ENCODE data around the gene GFI1B. TPM values are rescaled to one million over a fixed set of nuclear protein-coding genes. Genes with fewer than 3 reads are reported as not detected.
"Not testable (repeated sequence)": the region's sequence is repeated elsewhere in the genome, so short reads cannot be mapped to it uniquely, and the experiment has no call there.

GFI1B gene
- total RNA-seq, 1 donor, result under 0.01 TPM

DNA sequence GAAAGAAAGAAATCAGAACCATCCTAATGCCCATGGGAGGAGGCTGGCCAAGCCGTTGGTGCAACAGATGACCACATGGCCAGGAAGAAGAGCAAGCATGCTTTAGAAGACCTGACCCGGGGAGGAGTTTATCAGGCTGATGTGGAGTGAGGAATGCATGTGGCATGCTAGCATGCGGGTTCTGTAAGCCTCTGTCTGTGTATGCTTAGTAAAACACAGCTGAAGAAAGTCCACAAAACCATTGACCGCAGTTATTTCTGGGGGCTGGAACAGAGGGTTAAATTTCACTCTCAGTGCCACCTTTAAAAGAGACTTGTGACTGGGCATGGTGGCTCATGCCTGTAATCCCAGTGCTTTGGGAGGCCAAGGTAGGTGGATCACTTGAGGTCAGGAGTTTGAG is 19.1 kb downstream of the GFI1B start:
- DNase-seq (ENCODE audit: low read depth), result peak; percentile 88
- TF ChIP-seq, protein P1, sequence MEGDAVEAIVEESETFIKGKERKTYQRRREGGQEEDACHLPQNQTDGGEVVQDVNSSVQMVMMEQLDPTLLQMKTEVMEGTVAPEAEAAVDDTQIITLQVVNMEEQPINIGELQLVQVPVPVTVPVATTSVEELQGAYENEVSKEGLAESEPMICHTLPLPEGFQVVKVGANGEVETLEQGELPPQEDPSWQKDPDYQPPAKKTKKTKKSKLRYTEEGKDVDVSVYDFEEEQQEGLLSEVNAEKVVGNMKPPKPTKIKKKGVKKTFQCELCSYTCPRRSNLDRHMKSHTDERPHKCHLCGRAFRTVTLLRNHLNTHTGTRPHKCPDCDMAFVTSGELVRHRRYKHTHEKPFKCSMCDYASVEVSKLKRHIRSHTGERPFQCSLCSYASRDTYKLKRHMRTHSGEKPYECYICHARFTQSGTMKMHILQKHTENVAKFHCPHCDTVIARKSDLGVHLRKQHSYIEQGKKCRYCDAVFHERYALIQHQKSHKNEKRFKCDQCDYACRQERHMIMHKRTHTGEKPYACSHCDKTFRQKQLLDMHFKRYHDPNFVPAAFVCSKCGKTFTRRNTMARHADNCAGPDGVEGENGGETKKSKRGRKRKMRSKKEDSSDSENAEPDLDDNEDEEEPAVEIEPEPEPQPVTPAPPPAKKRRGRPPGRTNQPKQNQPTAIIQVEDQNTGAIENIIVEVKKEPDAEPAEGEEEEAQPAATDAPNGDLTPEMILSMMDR (IDR thresholded peaks at IDR 0.05; ENCODE audit: insufficient read depth, low read depth, low read length), result no peak

DNA sequence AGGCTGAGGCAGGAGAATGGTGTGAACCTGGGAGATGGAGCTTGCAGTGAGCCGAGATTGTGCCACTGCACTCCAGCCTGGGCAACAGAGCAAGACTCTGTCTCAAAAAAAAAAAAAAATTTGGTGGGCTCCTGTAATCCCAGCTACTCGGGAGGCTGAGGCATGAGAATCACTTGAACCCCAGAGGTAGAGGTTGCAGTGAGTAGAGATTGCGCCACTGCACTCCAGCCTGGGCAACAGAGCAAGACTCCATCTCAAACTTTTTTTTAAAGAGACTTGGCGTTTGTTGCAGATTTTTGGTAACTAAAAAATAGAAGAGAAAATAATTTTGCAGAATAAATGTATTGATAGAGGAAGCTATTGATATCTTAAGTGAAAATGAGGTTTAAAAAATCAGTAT is 19.7 kb downstream of the GFI1B start:
- DNase-seq (ENCODE audit: low read depth), result not testable (repeated sequence)

More for the DNA sequence above, 19.1 kb downstream of the GFI1B start:
- no peak overlapping the region for H3K4me3 ChIP-seq (ENCODE audit: low read depth, low read length)

DNA sequence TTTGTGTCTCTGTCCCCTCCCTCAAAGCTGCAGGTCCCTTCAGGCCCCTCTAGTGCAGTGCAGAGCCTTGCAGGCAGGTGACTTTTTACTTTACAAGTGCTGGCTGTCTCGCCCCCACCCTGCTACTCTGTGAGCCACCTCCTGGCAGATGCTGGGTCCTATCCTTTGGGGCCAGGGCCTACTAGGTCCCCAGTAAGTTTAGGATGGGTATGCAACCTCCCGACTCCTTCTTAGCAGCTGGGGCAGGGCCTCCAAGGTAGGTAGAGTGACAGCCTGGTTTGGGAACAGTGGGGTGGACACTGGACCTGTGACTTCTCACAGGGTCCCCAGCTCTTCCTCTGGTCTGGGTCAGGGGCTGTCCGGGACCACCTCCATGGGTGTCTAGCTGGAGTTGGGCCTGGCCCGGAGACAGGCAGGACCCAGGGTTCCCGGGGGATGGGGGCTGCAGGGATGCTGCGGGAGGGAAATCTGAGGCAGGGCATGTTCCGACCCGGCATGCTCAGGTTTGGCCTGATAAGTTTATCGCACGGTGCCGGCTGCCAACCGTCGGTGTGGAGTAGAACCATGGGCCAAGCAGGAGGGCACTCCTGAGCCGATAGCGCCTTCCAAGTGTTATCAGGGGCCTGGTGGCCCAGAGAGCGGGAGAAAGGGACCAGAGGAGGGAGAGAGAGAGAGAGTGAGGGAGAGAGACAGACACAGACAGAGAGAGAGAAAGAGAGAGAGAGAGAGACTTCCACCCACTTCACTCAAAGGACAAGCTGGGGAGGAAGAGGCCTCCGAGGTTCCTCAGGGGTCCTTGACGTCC is 20.5 kb downstream of the GFI1B start:
- no peak for DNase-seq (ENCODE audit: low read depth)
- TF ChIP-seq, protein P1 (IDR thresholded peaks at IDR 0.05; ENCODE audit: insufficient read depth, low read depth, low read length), result no peak
- H3K4me3 ChIP-seq (ENCODE audit: low read depth, low read length), result no peak overlapping the region

More for the DNA sequence above, 19.7 kb downstream of the GFI1B start:
- not testable (repeated sequence) for H3K4me3 ChIP-seq (ENCODE audit: low read depth, low read length)

DNA sequence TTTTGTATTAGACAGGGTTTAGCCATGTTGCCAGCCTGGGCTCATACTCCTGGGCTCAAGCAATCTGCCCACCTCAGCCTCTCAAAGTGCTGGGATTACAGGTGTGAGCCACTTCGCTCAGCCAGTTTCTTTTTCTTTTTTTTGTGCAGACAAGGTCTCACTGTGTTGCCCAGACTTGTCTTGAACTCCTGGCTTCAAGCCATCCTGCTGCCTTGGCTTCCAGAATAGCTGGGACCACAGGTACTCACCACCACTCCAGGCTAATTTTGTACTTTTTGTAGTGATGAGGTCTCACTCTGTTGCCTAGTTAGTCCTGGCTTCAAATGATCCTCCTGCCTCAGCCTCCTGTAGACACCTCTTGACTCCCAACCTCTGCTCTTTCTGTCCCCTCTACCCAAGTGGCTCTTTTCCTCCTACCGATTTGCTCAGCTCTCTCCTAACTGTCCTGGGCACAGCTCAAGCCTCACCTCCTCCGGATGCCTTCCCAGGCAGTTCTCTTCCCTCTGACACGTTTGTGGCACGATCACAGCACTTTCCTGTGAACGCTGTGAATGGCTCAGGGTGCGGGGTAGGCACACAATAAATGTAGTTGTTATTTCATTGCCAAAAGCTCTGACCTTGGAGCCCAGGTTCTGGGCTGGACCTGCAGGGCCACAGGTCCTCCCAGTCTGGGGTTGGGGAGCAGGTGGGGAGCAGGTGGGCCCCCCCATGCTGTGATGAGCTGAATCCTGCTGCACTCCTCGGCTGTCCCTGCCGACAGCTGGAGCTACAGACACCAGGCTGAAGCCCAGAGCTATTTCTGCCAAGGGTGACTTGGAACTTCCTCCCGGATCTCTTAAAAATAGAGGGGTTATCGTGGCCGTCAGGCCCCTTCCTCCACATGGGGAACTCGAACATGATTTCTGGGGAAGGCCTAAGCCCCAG is 23.9 kb downstream of the GFI1B start:
- no peak for DNase-seq (ENCODE audit: low read depth)
- TF ChIP-seq, protein P1 (IDR thresholded peaks at IDR 0.05; ENCODE audit: insufficient read depth, low read depth, low read length), result no peak

DNA sequence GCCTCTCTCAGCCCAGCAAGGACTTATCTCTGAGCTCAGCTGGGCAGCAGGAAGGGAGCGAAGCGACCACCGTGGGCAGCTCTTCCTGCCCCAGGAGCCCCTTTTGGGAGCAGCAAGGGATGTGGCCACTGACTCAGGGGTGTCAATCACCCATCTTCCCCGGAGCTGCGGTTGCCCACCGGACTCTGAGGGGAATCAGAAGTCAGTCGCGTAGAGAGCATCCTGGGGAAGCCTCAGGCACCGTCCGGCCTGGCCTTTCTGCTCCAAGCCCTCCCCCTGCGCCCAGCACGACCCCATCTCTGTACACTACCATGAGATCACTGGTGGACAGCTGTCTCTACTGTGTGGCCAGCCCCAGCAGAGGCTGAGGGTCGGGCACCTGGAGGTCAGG is 24.6 kb downstream of the GFI1B start:
- no peak for DNase-seq (ENCODE audit: low read depth)
- TF ChIP-seq, protein P1 (IDR thresholded peaks at IDR 0.05; ENCODE audit: insufficient read depth, low read depth, low read length), result no peak
- no peak overlapping the region for H3K4me3 ChIP-seq (ENCODE audit: low read depth, low read length)

More for the DNA sequence above, 23.9 kb downstream of the GFI1B start:
- H3K4me3 ChIP-seq (ENCODE audit: low read depth, low read length), result no peak overlapping the region

DNA sequence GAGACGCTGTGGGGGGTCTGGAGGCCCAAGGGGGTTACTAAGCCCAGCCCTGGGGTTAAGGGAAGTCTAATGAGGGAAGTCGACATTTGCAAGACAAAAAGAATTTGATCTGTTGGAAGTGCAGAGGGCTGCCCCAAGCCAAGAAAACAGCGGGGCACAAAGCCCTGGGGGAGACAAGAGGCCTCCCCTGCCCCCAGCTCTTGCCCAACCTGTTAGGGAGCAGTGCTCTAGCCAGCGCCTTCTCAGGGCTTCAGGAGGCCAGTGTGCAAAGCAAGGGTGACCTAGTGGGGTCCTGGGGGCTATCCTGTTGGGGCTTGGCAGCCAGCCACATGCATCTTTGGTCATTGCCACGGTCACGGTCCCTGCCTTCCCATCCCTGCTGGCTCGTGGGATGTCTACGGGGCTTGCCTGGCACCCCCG is 25.2 kb downstream of the GFI1B start:
- TF ChIP-seq, protein P1 (IDR thresholded peaks at IDR 0.05; ENCODE audit: insufficient read depth, low read depth, low read length), result no peak
- H3K4me3 ChIP-seq (ENCODE audit: low read depth, low read length), result no peak overlapping the region
- no peak for DNase-seq (ENCODE audit: low read depth)

All from fibroblast of villous mesenchyme (primary cell).